ENCODE measurements around the gene SCAMP4.

Gene SCAMP4

DNA sequence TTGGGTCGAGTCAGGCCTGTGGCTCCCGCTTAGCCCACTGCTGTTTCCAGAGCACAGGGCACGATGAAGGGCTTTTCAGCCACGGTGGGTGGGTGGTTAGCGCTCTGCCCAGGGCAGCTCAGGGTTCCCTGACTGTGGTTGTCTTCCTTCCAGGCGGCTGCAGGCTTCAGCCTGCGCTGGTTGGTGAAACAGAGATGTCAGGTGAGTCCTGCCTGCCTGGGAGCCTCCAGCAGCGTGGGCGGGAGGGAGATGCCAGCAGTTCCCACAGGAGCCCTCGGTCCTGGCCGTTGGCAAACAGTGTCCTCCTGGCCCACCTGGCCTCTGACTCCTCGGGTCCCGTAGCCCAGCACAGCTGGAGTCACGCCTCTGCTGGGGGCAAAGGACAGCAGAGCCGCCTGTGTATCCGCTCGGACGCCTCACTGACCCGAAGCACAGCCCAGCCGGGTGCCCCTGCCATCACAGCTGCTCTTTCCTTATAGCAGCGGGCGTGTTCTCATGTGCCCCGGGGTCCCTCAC lies 9.7 kb downstream of the SCAMP4 start:
- Histone ChIP-seq H3K4me1 (ENCODE audit: control insufficient read depth, low read depth, low read length) (no peaks in the 10 kb centered on the region), H3K36me3 (ENCODE audit: control insufficient read depth, insufficient read depth, low read length) (peaks cover 4% of the 10 kb centered on the region), H3K18ac (ENCODE audit: low read length) (no peak overlapping the region), H3K79me1 (ENCODE audit: low read length) (peaks cover 12% of the 10 kb centered on the region), H3K4ac (ENCODE audit: low read depth, low read length) (no peak overlapping the region), H2BK120ac (ENCODE audit: low read depth, low read length) (no peak overlapping the region), H3K23ac (ENCODE audit: low read length) (no peak overlapping the region), H3K27ac (ENCODE audit: low read depth, low read length) (no peak overlapping the region), H2BK5ac (ENCODE audit: low read length) (no peak overlapping the region), H2AK5ac (ENCODE audit: low read length) (no peak overlapping the region), H3K9ac (ENCODE audit: low read length) (no peak overlapping the region), H4K5ac (ENCODE audit: low read length) (no peak overlapping the region), H4K8ac (ENCODE audit: low read depth, low read length) (no peak overlapping the region), H3K4me3 (ENCODE audit: low read length) (no peak overlapping the region), H3K79me2 (ENCODE audit: control insufficient read depth, insufficient read depth, low read length) (peaks cover 23% of the 10 kb centered on the region), H3K27me3 (ENCODE audit: insufficient read depth, low read length, poor library complexity) (no peaks in the 10 kb centered on the region), H3K56ac (ENCODE audit: low read length) (no peak overlapping the region), H2BK15ac (replicated peaks; ENCODE audit: low read depth) (no peak overlapping the region), H3K4me2 (ENCODE audit: low read length) (no peak overlapping the region)
- no peak for DNase-seq
- WGBS (ENCODE audit: extremely low coverage, insufficient coverage, low lambda C conversion rate): no CpG with 5 or more reads among the region's 23 CpGs

DNA sequence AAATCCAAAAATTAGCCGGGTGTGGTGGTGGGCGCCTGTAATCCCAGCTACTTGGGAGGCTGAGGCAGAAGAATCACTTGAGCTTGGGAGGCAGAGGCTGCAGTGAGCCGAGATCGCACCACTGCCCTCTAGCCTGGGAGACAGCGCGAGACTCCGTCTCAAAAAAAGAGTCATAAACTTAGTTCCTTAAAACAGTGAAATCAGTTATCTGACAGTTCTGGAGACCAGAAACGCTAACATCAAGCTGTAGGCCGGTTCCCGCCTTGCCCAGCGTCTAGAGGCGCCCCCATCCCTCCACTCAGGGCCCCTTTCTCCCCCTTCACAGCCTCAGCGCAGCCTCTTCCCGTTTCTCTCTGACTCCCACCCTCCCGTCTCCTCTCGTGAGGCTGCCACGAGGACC lies 11.9 kb downstream of the SCAMP4 start:
- no peak overlapping the region for H3K56ac ChIP-seq (ENCODE audit: low read length)
- H2BK5ac ChIP-seq (ENCODE audit: low read length): no peak overlapping the region
- no peak overlapping the region for H3K4ac ChIP-seq (ENCODE audit: low read depth, low read length)
- no peak overlapping the region for H4K5ac ChIP-seq (ENCODE audit: low read length)
- no peak overlapping the region for H3K4me2 ChIP-seq (ENCODE audit: low read length)
- no peak overlapping the region for H3K27ac ChIP-seq (ENCODE audit: low read depth, low read length)
- no peak overlapping the region for H3K4me3 ChIP-seq (ENCODE audit: low read length)
- no peaks in the 10 kb centered on the region for H3K27me3 ChIP-seq (ENCODE audit: insufficient read depth, low read length, poor library complexity)
- no peak overlapping the region for H2AK5ac ChIP-seq (ENCODE audit: low read length)
- no peak overlapping the region for H4K8ac ChIP-seq (ENCODE audit: low read depth, low read length)
- no peaks in the 10 kb centered on the region for H3K4me1 ChIP-seq (ENCODE audit: control insufficient read depth, low read depth, low read length)
- H2BK120ac ChIP-seq (ENCODE audit: low read depth, low read length): no peak overlapping the region
- H2BK15ac ChIP-seq (replicated peaks; ENCODE audit: low read depth): no peak overlapping the region
- no peak for DNase-seq
- WGBS (ENCODE audit: extremely low coverage, insufficient coverage, low lambda C conversion rate): no CpG with 5 or more reads among the region's 17 CpGs
- H3K79me2 ChIP-seq (ENCODE audit: control insufficient read depth, insufficient read depth, low read length): peaks cover 11% of the 10 kb centered on the region
- no peak overlapping the region for H3K18ac ChIP-seq (ENCODE audit: low read length)
- peaks cover 10% of the 10 kb centered on the region for H3K79me1 ChIP-seq (ENCODE audit: low read length)
- H3K9ac ChIP-seq (ENCODE audit: low read length): no peak overlapping the region
- H3K23ac ChIP-seq (ENCODE audit: low read length): no peak overlapping the region
- H3K36me3 ChIP-seq (ENCODE audit: control insufficient read depth, insufficient read depth, low read length): peaks cover 7% of the 10 kb centered on the region

DNA sequence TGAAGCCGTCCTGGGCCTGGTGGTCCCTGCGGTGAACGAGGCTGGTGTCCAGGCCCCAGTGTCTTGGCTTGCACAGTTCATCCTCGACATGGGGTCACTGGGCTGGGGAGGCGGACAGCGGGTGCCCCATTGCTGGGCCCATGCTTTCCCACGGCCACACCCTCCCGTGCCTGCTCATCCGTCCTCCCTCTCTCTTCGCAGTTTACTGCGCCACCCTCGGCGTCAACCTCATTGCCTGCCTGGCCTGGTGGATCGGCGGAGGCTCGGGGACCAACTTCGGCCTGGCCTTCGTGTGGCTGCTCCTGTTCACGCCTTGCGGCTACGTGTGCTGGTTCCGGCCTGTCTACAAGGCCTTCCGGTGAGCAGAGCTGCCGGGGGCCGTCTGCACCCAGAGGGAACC lies 12.7 kb downstream of the SCAMP4 start:
- H3K27ac ChIP-seq (ENCODE audit: low read depth, low read length): no peak overlapping the region
- H2BK120ac ChIP-seq (ENCODE audit: low read depth, low read length): no peak overlapping the region
- H3K4me3 ChIP-seq (ENCODE audit: low read length): no peak overlapping the region
- H3K18ac ChIP-seq (ENCODE audit: low read length): no peak overlapping the region
- no CpG with 5 or more reads among the region's 25 CpGs for WGBS (ENCODE audit: extremely low coverage, insufficient coverage, low lambda C conversion rate)
- H3K79me2 ChIP-seq (ENCODE audit: control insufficient read depth, insufficient read depth, low read length): peaks cover 8% of the 10 kb centered on the region
- peaks cover 10% of the 10 kb centered on the region for H3K79me1 ChIP-seq (ENCODE audit: low read length)
- H3K4me2 ChIP-seq (ENCODE audit: low read length): no peak overlapping the region
- H3K4ac ChIP-seq (ENCODE audit: low read depth, low read length): no peak overlapping the region
- H3K27me3 ChIP-seq (ENCODE audit: insufficient read depth, low read length, poor library complexity): no peaks in the 10 kb centered on the region
- H3K23ac ChIP-seq (ENCODE audit: low read length): no peak overlapping the region
- no peak overlapping the region for H4K8ac ChIP-seq (ENCODE audit: low read depth, low read length)
- no peak overlapping the region for H2BK5ac ChIP-seq (ENCODE audit: low read length)
- H3K56ac ChIP-seq (ENCODE audit: low read length): no peak overlapping the region
- no peak overlapping the region for H2AK5ac ChIP-seq (ENCODE audit: low read length)
- peaks cover 5% of the 10 kb centered on the region for H3K36me3 ChIP-seq (ENCODE audit: control insufficient read depth, insufficient read depth, low read length)
- no peak overlapping the region for H3K9ac ChIP-seq (ENCODE audit: low read length)
- H2BK15ac ChIP-seq (replicated peaks; ENCODE audit: low read depth): no peak overlapping the region
- no peak for DNase-seq
- H3K4me1 ChIP-seq (ENCODE audit: control insufficient read depth, low read depth, low read length): no peaks in the 10 kb centered on the region
- H4K5ac ChIP-seq (ENCODE audit: low read length): no peak overlapping the region

DNA sequence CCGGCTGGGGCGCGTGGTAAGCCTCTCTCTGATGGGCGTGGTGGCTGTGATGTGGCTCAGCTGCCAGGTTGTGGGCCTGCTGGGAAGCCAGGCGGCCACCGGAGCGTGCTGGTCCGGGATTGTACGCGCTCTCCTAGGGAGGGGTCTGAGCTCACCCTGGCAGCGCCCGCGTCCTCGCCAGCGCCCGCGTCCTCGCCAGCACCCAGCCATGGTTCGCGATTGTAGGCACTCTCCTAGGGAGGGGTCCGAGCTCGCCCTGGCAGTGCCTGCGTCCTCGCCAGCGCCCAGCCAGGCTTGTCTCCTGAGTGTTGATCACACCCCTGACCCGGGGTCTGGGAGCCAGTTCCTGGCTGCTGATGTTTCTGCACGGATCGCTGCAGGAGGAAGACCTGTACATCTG lies 13.8 kb downstream of the SCAMP4 start:
- H3K4ac ChIP-seq (ENCODE audit: low read depth, low read length): no peak overlapping the region
- no peak overlapping the region for H4K8ac ChIP-seq (ENCODE audit: low read depth, low read length)
- H3K4me2 ChIP-seq (ENCODE audit: low read length): no peak overlapping the region
- peaks cover 8% of the 10 kb centered on the region for H3K36me3 ChIP-seq (ENCODE audit: control insufficient read depth, insufficient read depth, low read length)
- H2AK5ac ChIP-seq (ENCODE audit: low read length): no peak overlapping the region
- H2BK15ac ChIP-seq (replicated peaks; ENCODE audit: low read depth): no peak overlapping the region
- WGBS (ENCODE audit: extremely low coverage, insufficient coverage, low lambda C conversion rate): no CpG with 5 or more reads among the region's 28 CpGs
- H3K18ac ChIP-seq (ENCODE audit: low read length): no peak overlapping the region
- H3K56ac ChIP-seq (ENCODE audit: low read length): no peak overlapping the region
- no peak overlapping the region for H2BK5ac ChIP-seq (ENCODE audit: low read length)
- H3K23ac ChIP-seq (ENCODE audit: low read length): no peak overlapping the region
- peaks cover 3% of the 10 kb centered on the region for H3K79me1 ChIP-seq (ENCODE audit: low read length)
- no peak for DNase-seq
- H3K9ac ChIP-seq (ENCODE audit: low read length): no peak overlapping the region
- H3K27ac ChIP-seq (ENCODE audit: low read depth, low read length): no peak overlapping the region
- H3K4me3 ChIP-seq (ENCODE audit: low read length): no peak overlapping the region
- H4K5ac ChIP-seq (ENCODE audit: low read length): no peak overlapping the region
- peaks cover 2% of the 10 kb centered on the region for H3K79me2 ChIP-seq (ENCODE audit: control insufficient read depth, insufficient read depth, low read length)
- H3K4me1 ChIP-seq (ENCODE audit: control insufficient read depth, low read depth, low read length): no peaks in the 10 kb centered on the region
- no peaks in the 10 kb centered on the region for H3K27me3 ChIP-seq (ENCODE audit: insufficient read depth, low read length, poor library complexity)
- no peak overlapping the region for H2BK120ac ChIP-seq (ENCODE audit: low read depth, low read length)

DNA sequence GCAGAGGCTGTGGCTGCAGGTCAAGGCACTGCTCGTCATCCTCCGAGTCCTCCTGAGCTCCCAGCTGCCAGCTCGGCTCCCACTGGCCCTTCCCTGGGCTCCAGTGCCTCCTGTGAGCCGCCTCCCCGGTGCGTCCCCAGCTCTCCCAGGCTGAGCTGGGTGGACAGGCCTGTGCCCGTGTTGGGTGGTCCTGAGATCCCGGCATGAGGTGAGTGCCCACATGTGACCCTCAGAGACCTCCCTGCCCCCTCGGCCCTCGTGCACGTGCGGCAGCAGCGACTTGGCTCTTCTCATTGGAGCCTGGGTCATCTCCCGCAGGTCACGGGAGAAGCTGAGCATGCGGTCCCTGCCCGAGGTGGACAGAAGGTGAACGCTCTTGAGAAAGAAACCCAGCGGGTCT lies 15.4 kb downstream of the SCAMP4 start:
- Histone ChIP-seq H3K36me3 (ENCODE audit: control insufficient read depth, insufficient read depth, low read length) (peaks cover 8% of the 10 kb centered on the region), H3K27me3 (ENCODE audit: insufficient read depth, low read length, poor library complexity) (no peaks in the 10 kb centered on the region), H3K56ac (ENCODE audit: low read length) (no peak overlapping the region), H3K79me2 (ENCODE audit: control insufficient read depth, insufficient read depth, low read length) (no peaks in the 10 kb centered on the region), H3K18ac (ENCODE audit: low read length) (no peak overlapping the region), H3K23ac (ENCODE audit: low read length) (no peak overlapping the region), H3K4me3 (ENCODE audit: low read length) (no peak overlapping the region), H2BK120ac (ENCODE audit: low read depth, low read length) (no peak overlapping the region), H3K4ac (ENCODE audit: low read depth, low read length) (no peak overlapping the region), H2AK5ac (ENCODE audit: low read length) (no peak overlapping the region), H3K27ac (ENCODE audit: low read depth, low read length) (no peak overlapping the region), H3K9ac (ENCODE audit: low read length) (no peak overlapping the region), H2BK15ac (replicated peaks; ENCODE audit: low read depth) (no peak overlapping the region), H3K4me1 (ENCODE audit: control insufficient read depth, low read depth, low read length) (no peaks in the 10 kb centered on the region), H3K4me2 (ENCODE audit: low read length) (no peak overlapping the region), H4K5ac (ENCODE audit: low read length) (no peak overlapping the region), H3K79me1 (ENCODE audit: low read length) (no peaks in the 10 kb centered on the region), H4K8ac (ENCODE audit: low read depth, low read length) (no peak overlapping the region), H2BK5ac (ENCODE audit: low read length) (no peak overlapping the region)
- WGBS (ENCODE audit: extremely low coverage, insufficient coverage, low lambda C conversion rate): no CpG with 5 or more reads among the region's 19 CpGs
- no peak for DNase-seq

DNA sequence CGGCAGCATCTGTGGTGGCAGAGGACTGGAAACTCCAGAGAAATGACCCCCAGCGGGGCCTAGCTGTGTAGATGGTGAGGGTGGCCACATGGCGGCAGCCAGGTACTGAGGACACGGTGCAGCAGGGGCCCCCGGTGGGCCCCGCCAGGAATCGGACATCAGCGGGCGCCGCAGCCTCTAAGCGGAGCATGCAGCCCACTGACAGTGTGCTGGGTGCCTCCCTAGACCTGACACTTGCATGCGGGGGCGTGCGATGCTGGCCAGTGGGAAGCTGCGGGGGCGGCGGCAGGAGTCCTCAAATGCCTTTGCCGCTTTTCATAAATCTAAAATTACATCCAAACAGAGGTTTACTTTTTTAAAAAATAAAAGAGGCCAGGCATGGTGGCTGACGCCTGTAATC lies 16.1 kb downstream of the SCAMP4 start:
- Histone ChIP-seq H3K23ac (ENCODE audit: low read length) (no peak overlapping the region), H3K79me2 (ENCODE audit: control insufficient read depth, insufficient read depth, low read length) (no peaks in the 10 kb centered on the region)
- no CpG with 5 or more reads among the region's 19 CpGs for WGBS (ENCODE audit: extremely low coverage, insufficient coverage, low lambda C conversion rate)

More for the DNA sequence above, 16.1 kb downstream of the SCAMP4 start:
- no peak for DNase-seq
- Histone ChIP-seq H3K27ac (ENCODE audit: low read depth, low read length) (no peak overlapping the region), H3K9ac (ENCODE audit: low read length) (no peak overlapping the region), H3K4me1 (ENCODE audit: control insufficient read depth, low read depth, low read length) (no peaks in the 10 kb centered on the region), H3K4me3 (ENCODE audit: low read length) (no peak overlapping the region), H3K4ac (ENCODE audit: low read depth, low read length) (no peak overlapping the region), H3K56ac (ENCODE audit: low read length) (no peak overlapping the region), H2AK5ac (ENCODE audit: low read length) (no peak overlapping the region), H4K8ac (ENCODE audit: low read depth, low read length) (no peak overlapping the region), H3K27me3 (ENCODE audit: insufficient read depth, low read length, poor library complexity) (no peaks in the 10 kb centered on the region), H3K36me3 (ENCODE audit: control insufficient read depth, insufficient read depth, low read length) (peaks cover 8% of the 10 kb centered on the region), H2BK5ac (ENCODE audit: low read length) (no peak overlapping the region), H2BK120ac (ENCODE audit: low read depth, low read length) (no peak overlapping the region), H2BK15ac (replicated peaks; ENCODE audit: low read depth) (no peak overlapping the region), H3K18ac (ENCODE audit: low read length) (no peak overlapping the region), H3K79me1 (ENCODE audit: low read length) (no peaks in the 10 kb centered on the region), H3K4me2 (ENCODE audit: low read length) (no peak overlapping the region), H4K5ac (ENCODE audit: low read length) (no peak overlapping the region)
